Spinal cord (tissue), 10 donors: ENCODE data around the gene KIAA1755. TPM values are rescaled to one million over a fixed set of nuclear protein-coding genes. Genes with fewer than 3 reads are reported as not detected.
A peak's percentile ranks its signal among the peaks of the same experiment; 100 is the strongest.

Experiments
- DNase-seq, 6 donors: peaks; one replicate each; pipeline versions ENCODE4 v3.0.0 to v3.0.0-alpha.2; 2013 to 2015; ENCODE audit warnings: low spot score in 6 of 6, low read depth in 4 of 6
- H3K27ac ChIP-seq: one replicate; pipeline ENCODE4 v1.5.1; 2013; ENCODE audit warnings: low read depth, low read length, control low read depth
- H3K27me3 ChIP-seq: one replicate; pipeline ENCODE4 v1.6.1; 2013; ENCODE audit warnings: low read length; ENCODE audit not compliant: control insufficient read depth, insufficient read depth
- H3K36me3 ChIP-seq: one replicate; pipeline ENCODE4 v1.6.1; 2013; ENCODE audit warnings: low read length; ENCODE audit not compliant: control insufficient read depth, insufficient read depth
- H3K4me1 ChIP-seq: one replicate; pipeline ENCODE4 v1.6.1; 2013; ENCODE audit warnings: low read length; ENCODE audit not compliant: control insufficient read depth, insufficient read depth
- H3K4me3 ChIP-seq: one replicate; pipeline ENCODE4 v1.5.1; 2013; ENCODE audit warnings: low read depth, low read length, control low read depth
- H3K9me3 ChIP-seq: one replicate; pipeline ENCODE4 v1.6.1; 2013; ENCODE audit warnings: low read length; ENCODE audit not compliant: control insufficient read depth, insufficient read depth
- WGBS: methylation state at CpG from one replicate; pipeline ENCODE4 v1.1.5; 2013; ENCODE audit warnings: missing lambda C conversion rate; ENCODE audit not compliant: insufficient coverage; 5-methylcytosine and 5-hydroxymethylcytosine counted together
- polyA plus RNA-seq, 2 donors: library from polyadenylated mRNA; unstranded; fragments of 120-200 nt; gene quantifications; one replicate each; pipeline ENCODE4 v1.2.1, GENCODE V29; 2013; ENCODE audit not compliant: insufficient read length in 2 of 2
- total RNA-seq, 2 donors: library from RNA; depleted of rRNA in 1 of 2; stranded (reverse); fragments of 120-200 nt in 1 of 2; fragments of >200 nt in 1 of 2; gene quantifications; one replicate each; pipeline versions ENCODE4 v1.2.3 to v1.2.4, GENCODE V29; 2013 to 2014
- donor health status: healthy.

The KIAA1755 gene
- total and polyA plus RNA-seq, 4 donors, result 20.8 to 51.5 (median 33.6) TPM

DNA sequence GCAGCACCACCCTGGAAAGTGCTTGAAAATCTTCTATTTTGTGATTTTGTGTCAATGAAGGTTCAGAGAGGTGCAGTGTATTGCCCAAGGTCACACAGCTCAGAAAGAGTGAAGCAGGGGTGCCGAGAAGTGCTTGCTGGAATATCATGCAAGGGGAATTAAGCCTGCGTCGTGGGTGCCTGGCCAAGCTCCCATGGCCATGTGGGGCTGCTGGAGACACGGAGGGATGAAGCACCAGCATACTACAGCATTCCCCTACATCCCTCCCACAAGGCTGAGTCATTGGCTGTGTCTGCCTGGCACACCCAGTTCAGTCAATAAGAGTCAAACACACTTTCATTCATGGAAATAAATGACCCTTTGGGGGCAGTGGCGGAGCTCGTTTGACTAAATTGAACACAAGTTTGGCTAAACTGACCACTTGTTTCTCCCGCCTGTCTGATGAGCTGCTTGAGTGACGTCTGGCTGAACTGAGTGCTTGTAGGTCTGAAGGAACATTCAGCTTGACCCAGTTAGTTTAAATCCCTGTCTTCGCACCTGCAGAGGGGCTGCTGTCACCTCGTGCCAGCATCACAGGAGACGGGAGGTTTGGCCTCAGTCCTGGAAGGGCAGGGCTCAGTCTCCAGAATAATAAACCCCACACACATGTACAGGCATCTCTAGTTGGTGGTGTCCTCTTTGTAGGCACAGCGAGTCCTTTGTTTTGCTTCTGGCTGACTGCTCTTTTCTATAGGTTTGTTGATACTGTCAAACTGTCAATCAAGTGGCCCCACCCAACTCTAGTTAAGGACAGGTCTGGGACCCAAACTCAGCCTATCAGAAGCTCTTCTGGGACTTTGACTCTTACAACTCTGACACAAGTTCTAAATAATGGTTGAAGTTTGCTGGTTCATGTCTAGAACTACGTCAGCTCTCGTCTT lies 87.0 kb downstream of the KIAA1755 start:
- no peaks in the 10 kb centered on the region for H3K36me3 ChIP-seq
- no peak overlapping the region for H3K27ac ChIP-seq
- H3K4me1 ChIP-seq, result peaks cover 12% of the 10 kb centered on the region
- no peak overlapping the region for H3K4me3 ChIP-seq
- DNase-seq, result no peak
- no peaks in the 10 kb centered on the region for H3K9me3 ChIP-seq
- H3K27me3 ChIP-seq, result no peaks in the 10 kb centered on the region
- WGBS, result 34% methylated on average over 10 of the region's 14 CpGs

GRCh38 chr20:38172408-38172807 lies 88.1 kb downstream of the KIAA1755 start:
- Histone ChIP-seq H3K4me1 (peaks cover 12% of the 10 kb centered on the region), H3K27ac (no peak overlapping the region), H3K27me3 (no peaks in the 10 kb centered on the region), H3K4me3 (no peak overlapping the region), H3K36me3 (no peaks in the 10 kb centered on the region), H3K9me3 (no peaks in the 10 kb centered on the region)
- DNase-seq, result peak in 2 of 6 donors; percentile 42 to 72
- 20% methylated on average over 1 of the region's 4 CpGs for WGBS

DNA sequence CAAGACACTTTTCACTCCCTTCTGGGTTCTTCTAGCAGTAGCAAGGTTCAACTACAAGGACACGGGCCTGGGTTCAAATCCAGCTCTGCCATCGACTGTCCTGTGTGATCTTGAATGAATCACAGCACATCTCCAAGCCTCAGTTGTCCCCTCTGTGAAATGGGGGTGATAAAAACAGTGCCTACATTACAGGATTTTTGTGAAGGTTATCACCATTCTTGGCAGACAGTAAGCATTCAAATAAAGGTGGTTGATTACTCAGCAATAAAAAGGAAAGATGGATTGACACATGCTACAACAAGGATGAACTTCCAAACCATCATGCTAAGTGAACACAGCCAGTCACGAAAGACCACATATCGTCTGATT lies 88.9 kb downstream of the KIAA1755 start:
- Histone ChIP-seq H3K4me1 (peaks cover 12% of the 10 kb centered on the region), H3K27ac (no peak overlapping the region), H3K36me3 (no peaks in the 10 kb centered on the region), H3K9me3 (no peaks in the 10 kb centered on the region), H3K27me3 (no peaks in the 10 kb centered on the region), H3K4me3 (no peak overlapping the region)
- no peak for DNase-seq
- WGBS, result 90% methylated on average over 2 of the region's 4 CpGs

DNA sequence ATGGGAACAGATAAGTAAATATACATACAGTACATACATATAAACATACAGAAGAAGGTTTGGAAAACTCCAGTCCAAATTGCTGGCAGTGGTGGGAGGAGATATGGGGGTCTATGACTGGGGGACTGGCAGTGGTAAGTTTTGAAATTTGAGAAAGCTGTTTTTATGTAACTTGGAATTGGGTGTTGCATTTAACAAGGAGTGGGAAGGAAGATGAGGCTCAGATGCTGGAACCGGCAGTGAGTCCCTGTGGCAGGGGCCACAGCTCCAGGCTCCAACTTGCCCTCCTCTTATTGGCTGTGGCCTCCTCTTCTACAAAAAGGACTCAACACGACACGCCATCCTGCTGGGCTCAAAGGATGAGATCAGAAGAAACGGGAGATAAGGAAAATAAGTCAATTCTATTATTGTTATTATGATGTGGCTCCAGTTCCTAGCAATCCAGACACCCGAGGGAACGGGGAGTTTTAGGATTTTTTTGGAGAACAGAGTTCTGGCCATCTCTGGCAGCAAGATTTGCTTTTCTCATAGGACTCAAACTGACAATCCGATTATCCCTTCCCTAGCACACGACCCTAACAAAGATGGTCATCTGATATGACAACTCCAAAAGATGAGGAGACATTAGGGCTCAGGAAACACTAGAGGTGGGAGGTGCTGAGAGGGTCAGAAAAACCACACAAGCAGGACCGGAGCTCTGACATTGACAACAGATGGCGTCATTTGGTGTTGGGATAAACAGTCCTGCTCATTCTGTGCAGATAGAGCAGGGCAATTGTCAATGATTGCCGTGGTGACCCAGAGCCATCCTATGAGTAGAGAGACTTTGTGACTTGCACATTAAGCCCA lies 89.5 kb downstream of the KIAA1755 start:
- peaks cover 12% of the 10 kb centered on the region for H3K4me1 ChIP-seq
- no peaks in the 10 kb centered on the region for H3K36me3 ChIP-seq
- H3K27ac ChIP-seq, result peak overlapping the region; percentile 42
- WGBS, result 48% methylated on average over 5 of the region's 11 CpGs
- peak in 1 of 6 donors; percentile 47 for DNase-seq
- no peaks in the 10 kb centered on the region for H3K9me3 ChIP-seq
- H3K4me3 ChIP-seq, result no peak overlapping the region
- no peaks in the 10 kb centered on the region for H3K27me3 ChIP-seq

DNA sequence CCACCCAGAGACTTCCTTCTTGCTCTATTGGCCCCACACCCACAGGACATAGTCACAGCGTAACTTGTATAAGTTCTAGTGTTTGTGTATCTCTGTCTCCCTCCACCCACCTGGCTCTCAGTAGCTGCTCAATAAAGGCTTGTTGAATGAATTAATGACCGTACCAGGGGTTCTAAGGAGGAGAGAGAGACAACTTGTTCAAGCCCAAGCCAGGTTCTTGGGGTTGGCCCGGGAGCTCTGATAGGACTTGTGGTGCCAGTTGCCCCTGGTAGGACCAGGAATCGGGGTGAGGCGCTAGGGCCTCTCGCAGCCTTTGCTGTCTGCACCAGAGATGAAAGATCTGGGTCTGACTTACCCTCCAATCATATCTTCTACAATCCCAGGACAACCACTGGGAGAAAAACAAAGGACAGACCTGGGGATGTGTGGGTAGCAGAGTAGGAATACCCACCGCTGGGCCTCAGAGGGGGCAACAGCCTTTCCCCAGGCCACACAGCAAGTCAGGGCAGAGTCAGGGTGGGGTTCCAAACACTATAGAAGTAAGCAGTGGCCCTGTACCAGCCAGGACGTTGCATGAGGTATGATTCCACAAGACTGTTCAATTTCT lies 90.2 kb downstream of the KIAA1755 start:
- no peaks in the 10 kb centered on the region for H3K9me3 ChIP-seq
- DNase-seq, result no peak
- H3K27ac ChIP-seq, result peak overlapping the region; percentile 42

DNA sequence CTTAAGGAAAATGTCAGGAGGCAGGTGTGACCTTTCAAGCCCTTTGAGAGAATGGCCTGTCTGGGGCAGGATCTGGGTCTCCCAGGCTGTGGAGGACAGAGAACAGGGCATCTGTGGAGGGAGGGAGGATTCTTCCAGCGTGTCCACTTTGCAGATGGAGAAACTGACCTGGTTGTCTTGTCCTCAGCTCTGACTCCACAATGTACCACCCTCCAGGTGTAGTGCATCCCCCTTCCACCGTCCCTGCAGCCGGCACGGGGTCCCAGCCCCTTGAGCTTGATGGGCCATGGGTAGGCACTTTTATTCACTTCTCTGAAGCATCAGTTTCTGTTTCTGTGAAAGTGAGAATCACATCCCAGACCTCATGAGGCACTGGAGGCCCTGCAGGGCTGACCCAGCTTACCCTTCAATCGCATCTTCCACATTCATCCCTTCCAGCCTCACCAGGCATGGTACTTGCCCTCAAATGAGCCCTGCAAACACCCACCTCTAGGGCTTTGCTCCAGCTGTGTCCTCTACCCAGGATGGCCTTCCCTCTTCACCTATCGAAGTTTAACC lies 90.8 kb downstream of the KIAA1755 start:
- Histone ChIP-seq H3K36me3 (no peaks in the 10 kb centered on the region), H3K27ac (no peak overlapping the region), H3K27me3 (peaks cover 4% of the 10 kb centered on the region), H3K9me3 (no peaks in the 10 kb centered on the region), H3K4me3 (no peak overlapping the region), H3K4me1 (peaks cover 18% of the 10 kb centered on the region)
- no peak for DNase-seq
- 80% methylated on average over 5 of the region's 6 CpGs for WGBS

More for the DNA sequence above, 90.2 kb downstream of the KIAA1755 start:
- Histone ChIP-seq H3K4me1 (peaks cover 15% of the 10 kb centered on the region), H3K36me3 (no peaks in the 10 kb centered on the region), H3K27me3 (no peaks in the 10 kb centered on the region), H3K4me3 (no peak overlapping the region)
- 82% methylated on average over 3 of the region's 8 CpGs for WGBS

DNA sequence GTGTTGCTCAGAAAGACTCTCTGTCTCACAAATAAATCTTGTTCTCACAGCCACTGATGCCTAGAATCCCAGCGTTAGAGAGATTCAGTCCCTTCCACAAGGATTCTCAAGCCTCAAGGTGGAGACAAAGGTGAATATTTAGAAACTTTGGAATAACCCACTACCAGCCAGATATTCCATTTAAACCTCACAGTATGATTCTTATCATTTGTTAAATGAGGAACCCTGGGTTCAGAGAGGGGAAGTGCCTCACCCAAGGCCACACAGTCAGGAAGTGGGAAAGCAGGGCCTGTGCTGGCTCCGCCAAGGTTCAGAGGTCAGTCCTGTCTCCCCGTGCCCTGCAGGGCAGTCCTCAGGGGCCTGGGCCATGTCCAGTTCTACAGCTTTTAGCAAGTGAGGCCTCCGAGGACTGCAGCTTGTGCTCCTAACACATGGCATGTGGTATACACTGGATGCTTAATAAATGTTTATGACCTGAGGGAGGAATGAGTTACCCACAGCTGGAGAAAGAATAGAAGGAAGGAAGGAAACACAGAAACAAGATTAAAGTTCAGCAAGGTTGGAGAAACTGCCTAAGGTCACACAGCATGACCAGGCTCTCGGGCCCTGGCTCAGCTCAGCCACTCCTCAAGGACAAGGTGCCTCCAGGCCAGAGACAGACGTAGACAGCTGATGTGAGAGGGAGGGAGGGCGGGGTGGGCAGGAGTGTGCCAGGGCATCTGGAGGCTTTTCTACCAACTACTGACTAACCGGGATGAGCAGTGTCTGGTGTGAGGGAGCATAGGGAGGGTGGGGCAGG lies 91.5 kb downstream of the KIAA1755 start:
- WGBS, result 72% methylated on average over 5 of the region's 8 CpGs
- Histone ChIP-seq H3K27ac (no peak overlapping the region), H3K36me3 (no peaks in the 10 kb centered on the region), H3K4me1 (peaks cover 22% of the 10 kb centered on the region), H3K4me3 (no peak overlapping the region), H3K9me3 (no peaks in the 10 kb centered on the region), H3K27me3 (peaks cover 7% of the 10 kb centered on the region)
- no peak for DNase-seq

GRCh38 chr20:38167851-38168760 lies 92.4 kb downstream of the KIAA1755 start:
- no peak overlapping the region for H3K27ac ChIP-seq
- DNase-seq, result no peak
- H3K36me3 ChIP-seq, result no peaks in the 10 kb centered on the region
- 83% methylated on average over 5 of the region's 7 CpGs for WGBS
- no peaks in the 10 kb centered on the region for H3K9me3 ChIP-seq
- peaks cover 19% of the 10 kb centered on the region for H3K4me1 ChIP-seq
- no peak overlapping the region for H3K4me3 ChIP-seq
- H3K27me3 ChIP-seq, result peaks cover 7% of the 10 kb centered on the region
